ENCODE data around the gene TBX2.

DNA sequence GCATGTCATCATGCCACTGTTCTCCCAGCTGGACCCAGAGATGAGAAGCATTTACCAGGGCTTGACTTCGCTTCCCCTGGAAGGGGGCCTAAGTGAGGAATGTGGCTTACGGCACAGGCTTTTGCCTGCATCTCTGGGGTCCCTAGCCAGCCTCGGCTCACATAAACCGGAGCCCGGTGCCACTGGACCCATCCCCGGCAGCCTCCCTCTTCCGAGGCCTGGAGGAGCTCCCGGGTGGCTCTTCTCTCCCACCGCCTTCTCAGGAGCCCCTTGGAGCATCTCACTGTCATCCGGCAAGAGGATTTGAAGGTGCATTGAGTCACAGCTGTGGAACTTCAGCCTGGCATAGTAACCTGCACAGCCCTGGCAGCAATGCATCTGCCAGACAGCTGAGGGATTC lies 29.9 kb upstream of the TBX2 start:
- TF ChIP-seq DPF2 (CRISPR knock-in tag; IDR thresholded peaks at IDR 0.05; ENCODE audit: borderline replicate concordance, low read depth): no peak
- TF ChIP-seq, protein P1, sequence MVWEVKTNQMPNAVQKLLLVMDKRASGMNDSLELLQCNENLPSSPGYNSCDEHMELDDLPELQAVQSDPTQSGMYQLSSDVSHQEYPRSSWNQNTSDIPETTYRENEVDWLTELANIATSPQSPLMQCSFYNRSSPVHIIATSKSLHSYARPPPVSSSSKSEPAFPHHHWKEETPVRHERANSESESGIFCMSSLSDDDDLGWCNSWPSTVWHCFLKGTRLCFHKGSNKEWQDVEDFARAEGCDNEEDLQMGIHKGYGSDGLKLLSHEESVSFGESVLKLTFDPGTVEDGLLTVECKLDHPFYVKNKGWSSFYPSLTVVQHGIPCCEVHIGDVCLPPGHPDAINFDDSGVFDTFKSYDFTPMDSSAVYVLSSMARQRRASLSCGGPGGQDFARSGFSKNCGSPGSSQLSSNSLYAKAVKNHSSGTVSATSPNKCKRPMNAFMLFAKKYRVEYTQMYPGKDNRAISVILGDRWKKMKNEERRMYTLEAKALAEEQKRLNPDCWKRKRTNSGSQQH (CRISPR knock-in tag; IDR thresholded peaks at IDR 0.05; ENCODE audit: low read depth): no peak
